NCI-H187 treated with DMSO at 0.1 percent for 48 hours (cell line): ENCODE data around the gene HBA1.
"Not testable (repeated sequence)": the region's sequence is repeated elsewhere in the genome, so short reads cannot be mapped to it uniquely, and the experiment has no call there.

Experiments
- DNase-seq: peaks from one replicate; lab custom pipeline; 2025; lab: John Stamatoyannopoulos, UW

The HBA1 gene

DNA sequence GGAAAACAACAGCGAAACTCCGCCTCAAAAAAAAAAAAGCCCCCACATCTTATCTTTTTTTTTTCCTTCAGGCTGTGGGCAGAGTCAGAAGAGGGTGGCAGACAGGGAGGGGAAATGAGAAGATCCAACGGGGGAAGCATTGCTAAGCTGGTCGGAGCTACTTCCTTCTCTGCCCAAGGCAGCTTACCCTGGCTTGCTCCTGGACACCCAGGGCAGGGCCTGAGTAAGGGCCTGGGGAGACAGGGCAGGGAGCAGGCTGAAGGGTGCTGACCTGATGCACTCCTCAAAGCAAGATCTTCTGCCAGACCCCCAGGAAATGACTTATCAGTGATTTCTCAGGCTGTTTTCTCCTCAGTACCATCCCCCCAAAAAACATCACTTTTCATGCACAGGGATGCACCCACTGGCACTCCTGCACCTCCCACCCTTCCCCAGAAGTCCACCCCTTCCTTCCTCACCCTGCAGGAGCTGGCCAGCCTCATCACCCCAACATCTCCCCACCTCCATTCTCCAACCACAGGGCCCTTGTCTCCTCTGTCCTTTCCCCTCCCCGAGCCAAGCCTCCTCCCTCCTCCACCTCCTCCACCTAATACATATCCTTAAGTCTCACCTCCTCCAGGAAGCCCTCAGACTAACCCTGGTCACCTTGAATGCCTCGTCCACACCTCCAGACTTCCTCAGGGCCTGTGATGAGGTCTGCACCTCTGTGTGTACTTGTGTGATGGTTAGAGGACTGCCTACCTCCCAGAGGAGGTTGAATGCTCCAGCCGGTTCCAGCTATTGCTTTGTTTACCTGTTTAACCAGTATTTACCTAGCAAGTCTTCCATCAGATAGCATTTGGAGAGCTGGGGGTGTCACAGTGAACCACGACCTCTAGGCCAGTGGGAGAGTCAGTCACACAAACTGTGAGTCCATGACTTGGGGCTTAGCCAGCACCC lies 1.2 kb upstream of the HBA1 start:
- DNase-seq: no peak

DNA sequence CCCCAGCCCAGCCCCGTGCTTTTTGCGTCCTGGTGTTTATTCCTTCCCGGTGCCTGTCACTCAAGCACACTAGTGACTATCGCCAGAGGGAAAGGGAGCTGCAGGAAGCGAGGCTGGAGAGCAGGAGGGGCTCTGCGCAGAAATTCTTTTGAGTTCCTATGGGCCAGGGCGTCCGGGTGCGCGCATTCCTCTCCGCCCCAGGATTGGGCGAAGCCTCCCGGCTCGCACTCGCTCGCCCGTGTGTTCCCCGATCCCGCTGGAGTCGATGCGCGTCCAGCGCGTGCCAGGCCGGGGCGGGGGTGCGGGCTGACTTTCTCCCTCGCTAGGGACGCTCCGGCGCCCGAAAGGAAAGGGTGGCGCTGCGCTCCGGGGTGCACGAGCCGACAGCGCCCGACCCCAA lies 474 bp upstream of the HBA1 start:
- DNase-seq: not testable (repeated sequence)

DNA sequence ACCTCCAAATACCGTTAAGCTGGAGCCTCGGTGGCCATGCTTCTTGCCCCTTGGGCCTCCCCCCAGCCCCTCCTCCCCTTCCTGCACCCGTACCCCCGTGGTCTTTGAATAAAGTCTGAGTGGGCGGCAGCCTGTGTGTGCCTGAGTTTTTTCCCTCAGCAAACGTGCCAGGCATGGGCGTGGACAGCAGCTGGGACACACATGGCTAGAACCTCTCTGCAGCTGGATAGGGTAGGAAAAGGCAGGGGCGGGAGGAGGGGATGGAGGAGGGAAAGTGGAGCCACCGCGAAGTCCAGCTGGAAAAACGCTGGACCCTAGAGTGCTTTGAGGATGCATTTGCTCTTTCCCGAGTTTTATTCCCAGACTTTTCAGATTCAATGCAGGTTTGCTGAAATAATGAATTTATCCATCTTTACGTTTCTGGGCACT lies 928 bp downstream of the HBA1 start:
- DNase-seq: peak; percentile 59

DNA sequence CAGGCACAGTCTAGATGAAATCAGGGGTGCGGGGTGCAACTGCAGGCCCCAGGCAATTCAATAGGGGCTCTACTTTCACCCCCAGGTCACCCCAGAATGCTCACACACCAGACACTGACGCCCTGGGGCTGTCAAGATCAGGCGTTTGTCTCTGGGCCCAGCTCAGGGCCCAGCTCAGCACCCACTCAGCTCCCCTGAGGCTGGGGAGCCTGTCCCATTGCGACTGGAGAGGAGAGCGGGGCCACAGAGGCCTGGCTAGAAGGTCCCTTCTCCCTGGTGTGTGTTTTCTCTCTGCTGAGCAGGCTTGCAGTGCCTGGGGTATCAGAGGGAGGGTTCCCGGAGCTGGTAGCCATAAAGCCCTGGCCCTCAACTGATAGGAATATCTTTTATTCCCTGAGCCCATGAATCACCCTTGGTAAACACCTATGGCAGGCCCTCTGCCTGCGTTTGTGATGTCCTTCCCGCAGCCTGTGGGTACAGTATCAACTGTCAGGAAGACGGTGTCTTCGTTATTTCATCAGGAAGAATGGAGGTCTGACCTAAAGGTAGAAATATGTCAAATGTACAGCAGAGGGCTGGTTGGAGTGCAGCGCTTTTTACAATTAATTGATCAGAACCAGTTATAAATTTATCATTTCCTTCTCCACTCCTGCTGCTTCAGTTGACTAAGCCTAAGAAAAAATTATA lies 1.6 kb downstream of the HBA1 start:
- no peak for DNase-seq

DNA sequence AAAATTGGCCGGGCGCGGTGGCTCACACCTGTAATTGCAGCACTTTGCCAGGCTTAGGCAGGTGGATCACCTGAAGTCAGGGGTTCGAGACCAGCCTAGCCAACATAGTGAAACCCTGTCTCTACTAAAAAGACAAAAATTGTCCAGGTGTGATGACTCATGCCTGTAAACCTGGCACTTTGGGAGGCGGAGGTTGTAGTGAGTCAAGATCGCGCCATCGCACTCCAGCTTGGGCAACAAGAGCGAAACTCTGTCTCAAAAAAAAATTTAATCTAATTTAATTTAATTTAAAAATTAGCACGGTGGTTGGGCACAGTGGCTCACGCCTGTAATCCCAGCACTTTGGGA lies 2.2 kb downstream of the HBA1 start:
- DNase-seq: no peak

DNA sequence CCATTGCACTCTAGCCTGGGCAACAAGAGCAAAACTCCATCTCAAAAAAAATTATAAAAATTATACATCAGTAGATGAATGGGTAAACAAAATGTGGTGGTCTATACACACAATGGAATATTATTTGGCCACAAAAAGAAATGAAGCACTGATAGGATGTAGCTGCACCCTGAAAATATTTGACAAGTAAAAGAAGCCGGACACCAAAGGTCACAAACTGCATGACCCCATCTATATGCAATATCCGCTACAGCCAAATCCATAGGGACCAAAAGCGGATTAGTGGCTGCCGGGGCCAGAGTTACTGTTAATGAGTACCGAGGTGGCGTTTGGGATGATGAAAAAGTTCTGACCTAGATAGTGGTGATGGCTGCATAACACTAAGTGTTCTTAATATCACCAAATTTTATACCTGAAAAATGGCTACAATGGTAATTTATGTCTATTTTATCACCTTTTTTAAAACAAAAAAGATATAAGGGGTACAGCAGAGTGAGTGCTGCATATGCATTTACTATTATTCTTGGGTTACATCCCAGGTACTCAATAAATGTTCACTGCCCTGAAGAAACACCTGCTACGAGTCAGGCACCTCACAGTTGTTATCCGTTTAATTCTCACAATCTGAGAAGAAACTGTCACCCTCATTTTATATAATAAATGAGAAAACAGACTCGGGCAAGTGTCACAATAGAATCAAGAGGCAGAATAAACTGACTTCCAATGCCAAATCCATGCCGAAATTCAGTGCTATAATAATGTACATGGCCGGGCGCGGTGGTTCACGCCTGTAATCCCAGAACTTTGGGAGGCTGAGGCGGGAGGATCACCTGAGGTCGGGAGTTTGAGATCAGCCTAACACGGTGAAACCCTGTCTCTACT lies 3.0 kb downstream of the HBA1 start:
- no peak for DNase-seq

DNA sequence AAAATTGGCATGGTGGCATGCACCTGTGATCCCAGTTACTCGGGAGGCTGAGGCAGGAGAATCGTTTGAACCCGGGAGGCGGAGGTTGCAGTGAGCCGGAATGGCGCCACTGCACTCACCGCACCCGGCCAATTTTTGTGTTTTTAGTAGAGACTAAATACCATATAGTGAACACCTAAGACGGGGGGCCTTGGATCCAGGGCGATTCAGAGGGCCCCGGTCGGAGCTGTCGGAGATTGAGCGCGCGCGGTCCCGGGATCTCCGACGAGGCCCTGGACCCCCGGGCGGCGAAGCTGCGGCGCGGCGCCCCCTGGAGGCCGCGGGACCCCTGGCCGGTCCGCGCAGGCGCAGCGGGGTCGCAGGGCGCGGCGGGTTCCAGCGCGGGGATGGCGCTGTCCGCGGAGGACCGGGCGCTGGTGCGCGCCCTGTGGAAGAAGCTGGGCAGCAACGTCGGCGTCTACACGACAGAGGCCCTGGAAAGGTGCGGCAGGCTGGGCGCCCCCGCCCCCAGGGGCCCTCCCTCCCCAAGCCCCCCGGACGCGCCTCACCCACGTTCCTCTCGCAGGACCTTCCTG lies 3.7 kb downstream of the HBA1 start, which contains the start of gene HBQ1:
Gene HBQ1 (plus strand): TSS at position 359 of the 575 bp plus-strand sequence. CDS start 28 bp downstream, at position 387.
- DNase-seq: no peak

DNA sequence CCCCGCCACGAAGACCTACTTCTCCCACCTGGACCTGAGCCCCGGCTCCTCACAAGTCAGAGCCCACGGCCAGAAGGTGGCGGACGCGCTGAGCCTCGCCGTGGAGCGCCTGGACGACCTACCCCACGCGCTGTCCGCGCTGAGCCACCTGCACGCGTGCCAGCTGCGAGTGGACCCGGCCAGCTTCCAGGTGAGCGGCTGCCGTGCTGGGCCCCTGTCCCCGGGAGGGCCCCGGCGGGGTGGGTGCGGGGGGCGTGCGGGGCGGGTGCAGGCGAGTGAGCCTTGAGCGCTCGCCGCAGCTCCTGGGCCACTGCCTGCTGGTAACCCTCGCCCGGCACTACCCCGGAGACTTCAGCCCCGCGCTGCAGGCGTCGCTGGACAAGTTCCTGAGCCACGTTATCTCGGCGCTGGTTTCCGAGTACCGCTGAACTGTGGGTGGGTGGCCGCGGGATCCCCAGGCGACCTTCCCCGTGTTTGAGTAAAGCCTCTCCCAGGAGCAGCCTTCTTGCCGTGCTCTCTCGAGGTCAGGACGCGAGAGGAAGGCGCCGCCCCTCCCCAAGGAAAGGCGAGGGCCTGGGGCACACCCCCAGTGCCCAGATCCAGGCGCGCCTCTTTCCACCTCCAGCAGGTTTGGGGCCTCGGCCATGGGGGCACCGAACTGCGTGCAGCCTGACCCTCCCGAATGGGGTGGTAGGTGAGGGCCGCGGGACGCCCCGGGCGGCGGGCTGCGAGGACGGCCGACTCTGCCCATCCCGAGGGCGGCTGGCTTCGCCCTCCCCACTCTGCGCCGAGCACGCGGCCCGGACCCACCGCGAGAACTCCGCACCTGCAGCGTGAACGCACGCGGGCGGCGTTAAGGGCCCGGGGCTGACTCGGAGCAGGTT lies 4.4 kb downstream of the HBA1 start:
- DNase-seq: no peak

DNA sequence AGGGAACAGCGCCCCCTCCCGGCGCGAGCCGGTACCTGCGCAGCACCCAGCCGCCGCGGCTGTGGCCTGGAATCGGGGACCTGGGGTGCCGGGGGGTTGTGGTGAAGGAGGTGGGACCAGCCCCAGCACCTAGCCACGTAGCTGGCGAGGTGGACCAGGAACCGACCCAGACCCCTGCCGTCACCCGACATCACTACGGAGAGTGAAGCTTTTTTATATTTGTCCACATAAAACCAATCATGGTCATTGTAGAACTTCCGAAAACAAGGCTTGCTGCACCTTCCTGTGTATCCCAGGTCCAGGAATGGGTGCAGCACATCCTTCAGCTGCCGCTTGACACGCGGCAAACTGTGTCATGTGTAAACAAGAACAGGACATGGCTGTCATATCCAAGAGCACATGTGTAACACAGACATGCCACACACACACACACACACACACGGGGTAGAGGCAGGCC lies 5.1 kb downstream of the HBA1 start:
- no peak for DNase-seq

DNA sequence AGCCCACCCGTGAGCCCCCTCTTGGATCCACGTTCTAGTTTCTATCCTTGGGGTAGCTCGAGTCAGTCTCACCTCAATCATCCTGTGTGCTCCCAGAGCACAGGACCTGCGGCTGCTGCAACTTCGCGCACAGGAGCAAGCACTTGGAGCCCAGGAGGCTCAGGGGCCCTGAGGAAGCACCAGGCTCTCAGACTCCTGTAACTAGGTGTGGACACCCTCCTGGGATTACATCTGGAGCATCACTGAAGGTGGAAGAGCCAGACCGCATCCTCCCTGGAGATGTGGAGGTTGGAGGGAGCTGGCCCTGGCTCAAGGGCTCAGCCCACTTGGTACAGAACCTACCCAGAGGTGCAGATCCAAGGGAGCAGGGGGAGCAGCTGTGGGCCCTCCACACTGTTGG lies 6.5 kb downstream of the HBA1 start:
- no peak for DNase-seq

DNA sequence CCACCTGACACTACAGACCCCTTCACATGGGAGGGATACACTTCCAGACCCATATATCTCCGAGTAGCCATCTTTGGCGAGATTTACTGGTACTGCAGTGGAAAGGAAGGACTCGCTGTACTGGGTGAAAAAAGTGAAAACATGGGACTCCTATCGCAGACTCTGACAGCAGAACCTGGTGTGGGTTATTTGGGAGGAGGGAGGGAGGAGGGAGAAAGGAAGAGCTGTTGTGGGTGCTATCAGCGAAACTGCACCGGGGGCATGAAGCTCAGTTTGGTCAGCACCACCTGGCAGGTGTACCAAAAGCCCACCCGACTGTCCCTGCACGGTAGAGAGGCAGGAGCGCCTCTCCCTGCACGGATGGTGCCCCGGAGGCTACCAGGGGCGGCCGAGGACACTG lies 8.7 kb downstream of the HBA1 start:
- DNase-seq: no peak

DNA sequence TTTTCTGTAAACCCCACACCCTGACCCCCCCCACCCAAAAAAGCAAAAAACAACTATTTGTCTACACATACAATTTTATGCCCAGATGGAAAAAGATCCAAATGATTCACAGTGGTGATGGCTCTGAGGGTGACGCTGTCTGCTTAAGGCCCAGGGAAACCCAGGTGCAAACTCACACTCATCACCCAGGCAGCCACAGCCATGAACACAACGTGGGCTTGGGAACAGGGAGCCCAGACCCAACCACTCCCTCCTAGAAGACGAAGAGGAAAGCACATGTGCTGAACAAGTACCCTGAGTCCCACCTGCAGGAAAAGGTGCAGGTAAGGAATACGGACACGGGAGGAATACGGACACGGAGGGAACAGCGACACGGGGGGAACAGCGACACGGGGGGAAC lies 9.2 kb downstream of the HBA1 start:
- no peak for DNase-seq

DNA sequence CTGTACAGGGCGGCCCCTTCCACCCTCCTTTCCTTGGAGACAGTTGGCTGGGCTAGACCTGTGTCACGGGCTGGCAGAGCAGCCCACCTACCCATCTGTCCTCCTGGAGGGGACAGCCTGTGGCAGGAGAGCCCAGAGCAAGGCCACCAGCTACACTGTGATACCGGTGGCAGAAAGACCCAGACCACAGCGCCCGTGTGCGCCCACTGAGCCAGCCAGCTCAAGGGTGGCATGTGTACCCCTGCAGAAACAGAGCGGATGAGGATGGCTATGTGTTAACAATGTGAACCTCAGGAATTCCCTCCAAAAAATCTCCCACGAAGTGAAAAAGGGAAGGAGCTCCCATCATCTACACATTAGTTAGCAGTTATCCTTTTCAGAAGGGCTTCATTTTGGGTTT lies 10.8 kb downstream of the HBA1 start:
- no peak for DNase-seq

DNA sequence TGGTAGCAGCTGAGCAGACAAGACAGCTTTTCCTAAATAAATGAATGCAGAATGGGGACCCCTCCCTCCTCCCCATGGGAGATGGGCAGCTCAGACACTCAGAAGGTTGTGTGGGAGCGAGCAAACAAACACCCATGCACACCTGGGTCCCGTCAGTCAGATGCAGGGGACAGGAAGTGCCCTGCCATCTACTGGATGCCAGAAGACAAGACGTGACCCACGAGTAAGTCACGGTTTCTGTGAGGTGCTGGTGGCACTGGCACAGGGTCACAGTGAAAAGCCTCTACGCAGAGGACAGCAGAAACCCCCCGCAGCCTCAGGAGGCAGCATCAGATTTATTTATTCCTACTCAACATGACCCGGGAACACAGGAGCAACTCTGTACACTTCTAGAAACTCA lies 12.2 kb downstream of the HBA1 start:
- DNase-seq: no peak

DNA sequence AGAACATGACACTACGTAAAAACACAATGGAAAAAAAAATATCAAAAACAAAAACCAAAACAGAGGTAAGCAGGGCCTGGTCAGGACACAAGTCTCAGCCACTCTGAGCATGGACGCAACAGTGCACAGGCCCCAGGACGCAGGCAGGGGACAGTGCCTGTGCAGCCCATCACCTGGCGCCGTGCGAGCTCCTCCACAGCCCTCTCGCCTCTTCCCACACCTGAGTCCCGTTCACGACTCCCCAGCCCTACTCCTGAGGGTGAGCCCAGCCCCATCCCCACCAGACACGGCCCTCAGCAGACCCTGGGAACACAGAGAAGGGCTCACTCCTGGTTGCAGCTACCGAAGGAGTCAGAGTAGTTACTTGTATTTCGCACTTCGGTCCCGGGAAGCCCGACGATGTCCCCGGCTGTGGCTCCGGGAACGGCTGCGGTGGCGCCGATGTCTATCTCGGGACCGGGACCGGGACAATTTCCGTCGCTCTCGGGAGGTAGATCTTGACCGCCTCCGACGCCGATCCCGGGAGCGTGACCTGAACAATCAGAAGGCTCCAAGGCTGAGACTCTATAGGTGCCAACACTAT lies 13.2 kb downstream of the HBA1 start:
- DNase-seq: no peak

DNA sequence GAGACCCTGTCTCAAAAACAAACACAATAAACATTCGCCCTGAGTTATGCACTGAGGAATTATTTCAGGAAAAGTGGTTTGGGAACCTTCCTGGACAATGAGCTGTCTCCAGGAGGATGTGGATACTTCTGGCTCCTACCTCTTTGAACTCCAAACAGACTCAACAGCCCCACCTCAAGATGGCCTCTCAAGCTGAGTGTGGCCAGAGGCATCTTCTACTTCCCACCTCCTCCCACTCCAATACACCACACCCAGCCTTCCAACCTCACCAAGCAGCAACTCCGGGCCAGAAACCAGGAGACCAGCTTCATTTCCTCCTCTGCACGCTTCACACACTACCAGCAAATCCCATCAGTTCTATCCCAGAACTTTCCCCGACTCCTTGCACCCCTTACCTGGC lies 15.4 kb downstream of the HBA1 start:
- DNase-seq: no peak

DNA sequence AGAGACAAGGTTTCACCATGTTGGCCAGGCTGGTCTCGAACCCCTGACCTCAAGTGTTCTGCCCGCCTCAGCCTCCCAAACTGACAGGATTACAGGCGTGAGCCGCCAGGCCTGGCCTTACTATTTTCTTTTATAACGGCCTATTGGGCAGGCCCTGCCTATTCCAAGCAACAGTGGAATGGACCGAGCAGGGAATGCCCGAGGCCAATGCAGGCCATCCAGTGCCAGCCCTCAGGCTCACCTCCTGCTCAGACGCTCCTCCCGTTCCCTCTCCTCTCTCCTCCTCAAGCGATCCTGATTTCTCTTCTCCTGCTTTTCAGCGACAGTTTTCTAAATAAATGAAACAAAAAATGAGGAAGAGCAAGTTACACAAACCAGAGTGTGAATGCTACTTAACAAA lies 16.2 kb downstream of the HBA1 start:
- no peak for DNase-seq

DNA sequence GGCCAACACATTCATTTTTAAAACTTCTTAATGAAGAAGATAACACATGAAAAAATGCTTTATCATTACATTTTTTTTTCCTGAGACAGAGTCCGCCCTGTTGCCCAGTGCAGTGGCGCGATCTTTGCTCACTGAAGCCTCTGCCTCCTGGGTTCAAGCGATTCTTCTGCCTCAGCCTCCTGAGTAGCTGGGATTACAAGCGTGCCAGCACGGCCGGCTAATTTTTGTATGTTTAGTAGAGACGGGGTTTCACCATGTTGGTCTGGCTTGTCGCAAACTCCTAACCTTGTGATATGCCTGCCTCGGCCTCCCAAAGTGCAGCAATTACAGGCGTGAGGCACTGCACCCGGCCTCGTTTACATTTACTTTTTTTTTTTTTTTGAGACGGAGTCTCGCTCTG lies 17.0 kb downstream of the HBA1 start:
- no peak for DNase-seq

DNA sequence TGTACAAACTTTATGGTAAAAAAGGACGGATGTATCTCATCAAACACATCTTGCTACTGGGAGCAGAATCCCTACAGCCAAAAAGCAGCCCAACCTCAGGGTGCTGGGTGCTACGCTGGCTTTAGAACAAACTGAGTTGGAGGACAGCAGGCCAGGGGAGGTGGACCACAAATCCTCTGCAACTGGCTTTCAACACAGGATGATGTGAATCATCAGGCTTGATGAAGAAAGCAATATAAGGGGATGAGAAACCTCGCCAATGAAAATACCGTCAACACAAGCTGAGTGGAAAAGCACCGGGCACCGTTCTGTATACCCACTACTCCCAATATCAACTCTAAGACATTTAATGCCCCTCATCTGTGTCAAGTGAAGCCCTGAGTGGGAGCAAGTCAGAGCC lies 18.0 kb downstream of the HBA1 start:
- no peak for DNase-seq

DNA sequence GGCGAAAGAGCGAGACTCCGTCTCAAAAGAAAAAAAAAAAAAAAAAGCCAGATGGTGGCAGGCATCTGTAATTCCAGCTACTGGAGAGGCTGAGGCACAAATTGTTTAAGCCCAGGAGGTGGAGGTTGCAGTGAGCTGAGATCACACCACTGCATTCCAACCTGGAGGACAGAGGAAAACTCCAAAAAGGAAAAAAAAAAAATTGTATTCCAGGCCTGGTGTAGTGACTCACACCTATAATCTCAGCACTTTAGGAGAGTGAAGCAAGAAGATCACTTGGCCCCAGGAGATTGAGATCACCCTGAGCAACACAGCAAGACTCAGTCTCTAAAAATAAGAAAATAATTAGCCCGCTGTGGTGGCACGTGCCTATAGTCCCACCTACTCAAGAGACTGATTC lies 23.9 kb downstream of the HBA1 start:
- no peak for DNase-seq

DNA sequence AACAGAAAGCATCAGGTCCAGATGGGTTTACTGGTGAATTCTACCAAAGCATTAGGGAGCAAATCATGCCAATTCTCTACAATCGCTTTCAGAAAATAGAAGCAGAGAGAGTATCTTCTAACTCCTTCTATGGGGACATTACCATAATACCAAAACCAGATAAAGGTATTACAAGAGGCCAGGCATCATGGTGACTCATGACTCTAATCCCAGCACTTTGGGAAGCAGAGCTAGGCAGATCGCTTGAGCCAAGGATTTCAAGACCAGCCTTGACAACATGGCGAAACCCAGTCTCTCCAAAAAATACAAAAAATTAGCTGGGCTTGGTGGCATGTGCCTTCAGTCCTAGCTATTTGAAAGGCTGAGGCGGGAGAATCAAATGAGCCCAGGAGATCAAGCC lies 26.8 kb downstream of the HBA1 start:
- DNase-seq: no peak
